Ovary (tissue), 9 donors: ENCODE measurements around the gene NUCB1. TPM values are rescaled to one million over a fixed set of nuclear protein-coding genes. Genes with fewer than 3 reads are reported as not detected.
"Not testable (repeated sequence)": the region's sequence is repeated elsewhere in the genome, so short reads cannot be mapped to it uniquely, and the experiment has no call there.

Experiments used
- DNase-seq, 5 donors: peaks; one replicate each; pipeline ENCODE4 v3.0.0-alpha.2; 2019 to 2020
- H3K27ac ChIP-seq, 2 donors: fragments of 200-600 bp; one replicate each; pipeline versions ENCODE4 v1.5.1 to v1.8.0; 2019 to 2022
- H3K27me3 ChIP-seq: fragments of 200-600 bp; one replicate; pipeline ENCODE4 v1.8.0; 2022
- H3K36me3 ChIP-seq: fragments of 200-600 bp; sonication (generic); one replicate; pipeline ENCODE4 v1.5.1; 2019
- H3K4me1 ChIP-seq: one replicate; pipeline ENCODE4 v1.8.1; 2013; ENCODE audit warnings: mild to moderate bottlenecking, moderate library complexity; ENCODE audit not compliant: insufficient read depth
- H3K4me3 ChIP-seq: fragments of 200-600 bp; sonication (generic); one replicate; pipeline ENCODE4 v1.5.1; 2017
- H3K9me3 ChIP-seq, 2 donors: fragments of 200-600 bp in 1 of 2; sonication (generic) in 1 of 2; one replicate each; pipeline versions ENCODE4 v1.5.1 to v1.8.1; 2013 to 2019; ENCODE audit warnings: mild to moderate bottlenecking in 1 of 2, moderate library complexity in 1 of 2
- CTCF ChIP-seq, 3 donors: fragments of 450-650 bp in 2 of 3; fragments of 200-600 bp in 1 of 3; IDR thresholded peaks; one replicate each; pipeline versions ENCODE4 v1.5.1 to v1.8.0; 2016 to 2022; ENCODE audit warnings: antibody characterized with exemption in 3 of 3, mild to moderate bottlenecking in 1 of 3
- EP300 ChIP-seq: sonication (generic); formaldehyde crosslinking; IDR thresholded peaks from one replicate; pipeline ENCODE4 v1.6.1; 2017; ENCODE audit warnings: antibody characterized with exemption
- POLR2A ChIP-seq: fragments of 450-650 bp; IDR thresholded peaks from one replicate; pipeline ENCODE4 v1.6.1; 2017; ENCODE audit warnings: antibody characterized with exemption, mild to moderate bottlenecking, moderate library complexity
- WGBS, 3 donors: extraction: QIAGEN DNeasy Blood & Tissue Kit in 1 of 3; methylation state at CpG; one replicate each; pipeline versions ENCODE4 v1.1.5 to v1.1.7; 2013 to 2017; 5-methylcytosine and 5-hydroxymethylcytosine counted together
- intact Hi-C, 4 donors: fragments of 100-400 bp; cut with DNase I; formaldehyde crosslinking; loops; one replicate each; pipeline versions ENCODE4 v1.11.0 to v1.15.1; 2022 to 2023
- polyA plus RNA-seq, 2 donors: library from polyadenylated mRNA; stranded (reverse); fragments of 200-250 nt in 1 of 2; fragments of 350-450 nt in 1 of 2; fragmentation: Illumina TruSeq in 1 of 2; extraction: RNeasy Lipid Tissue Mini Kit (QIAGEN cat#74804) in 1 of 2; gene quantifications; one replicate each; pipeline ENCODE4 v1.2.3, GENCODE V29; 2013 to 2014
- total RNA-seq, 7 donors: library from RNA; depleted of rRNA in 2 of 7; stranded (reverse); fragments of >200 nt in 2 of 7; fragmentation: NEBNext Ultra II Directional in 3 of 7; extraction: Animal tissue kit (Norgen Biotek cat#: 25700) in 3 of 7; gene quantifications; one replicate each; pipeline versions ENCODE4 v1.1.0 to v1.2.4, GENCODE V29; 2016 to 2023
- donor health status: DM: no; HTN: no; CAD: no; lungs with moderate emphysema.
- donor health status: DM: no; HTN: no; CAD: no.
- donor health status: Bipolar disorder and iron deficiency.
- donor health status: DM: yes; HTN: yes; CAD: no.
- donor health status: DM: no; HTN: no; CAD: no.
- donor health status: DM: yes; HTN: yes; CAD: no.

Gene NUCB1
- total and polyA plus RNA-seq, 9 donors = 128 to 249 (median 189) TPM

GRCh38 chr19:48920949-48921348, 20.8 kb downstream of the NUCB1 start:
- no peak overlapping the region for H3K27ac ChIP-seq
- H3K36me3 ChIP-seq = no peaks in the 10 kb centered on the region
- 74 to 81% (median 78%) methylated on average over 10 of the region's 10 CpGs for WGBS, 3 donors
- no peak for DNase-seq
- H3K4me3 ChIP-seq = no peak overlapping the region
- TF ChIP-seq EP300 = no peak
- TF ChIP-seq CTCF (IDR thresholded peaks at IDR 0.05) = no peak
- TF ChIP-seq POLR2A = no peak
- H3K27me3 ChIP-seq = no peaks in the 10 kb centered on the region
- H3K4me1 ChIP-seq = no peaks in the 10 kb centered on the region
- intact Hi-C loops = no loop called here
- H3K9me3 ChIP-seq = no peaks in the 10 kb centered on the region

DNA sequence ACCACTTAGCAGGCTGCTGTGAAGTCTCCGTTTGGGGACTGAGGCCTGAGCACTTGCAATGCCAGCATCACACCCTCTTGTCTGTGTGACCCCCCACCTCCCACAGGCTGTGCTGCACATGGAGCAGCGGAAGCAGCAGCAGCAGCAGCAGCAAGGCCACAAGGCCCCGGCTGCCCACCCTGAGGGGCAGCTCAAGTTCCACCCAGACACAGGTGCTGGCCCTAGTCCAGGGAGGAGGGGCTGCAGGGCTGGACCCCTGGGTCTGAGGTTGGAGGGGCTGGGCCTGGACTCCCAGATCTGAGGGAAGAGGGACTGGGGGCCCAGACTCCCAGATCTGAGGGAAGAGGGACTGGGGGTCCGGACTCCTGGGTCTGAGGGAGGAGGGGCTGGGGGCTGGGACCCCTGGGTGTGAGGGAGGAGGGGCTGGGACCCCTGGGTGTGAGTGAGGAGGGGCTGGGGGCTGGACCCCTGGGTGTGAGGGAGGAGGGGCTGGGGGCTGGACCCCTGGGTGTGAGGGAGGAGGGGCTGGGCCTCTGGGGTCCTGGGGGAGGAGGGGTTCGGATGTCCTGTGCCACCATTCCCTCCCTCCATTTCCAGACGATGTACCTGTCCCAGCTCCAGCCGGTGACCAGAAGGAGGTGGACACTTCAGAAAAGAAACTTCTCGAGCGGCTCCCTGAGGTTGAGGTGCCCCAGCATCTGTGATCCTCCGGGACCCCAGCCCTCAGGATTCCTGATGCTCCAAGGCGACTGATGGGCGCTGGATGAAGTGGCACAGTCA, 21.8 kb downstream of the NUCB1 start:
- no peaks in the 10 kb centered on the region for H3K9me3 ChIP-seq
- no peaks in the 10 kb centered on the region for H3K27me3 ChIP-seq
- H3K27ac ChIP-seq = no peak overlapping the region
- TF ChIP-seq POLR2A (no peak), EP300 (no peak), CTCF (IDR thresholded peaks at IDR 0.05) (no peak)
- no peaks in the 10 kb centered on the region for H3K36me3 ChIP-seq
- intact Hi-C loops = no loop called here
- DNase-seq = no peak
- no peak overlapping the region for H3K4me3 ChIP-seq
- H3K4me1 ChIP-seq = no peaks in the 10 kb centered on the region
- WGBS, 3 donors = 85 to 90% (median 88%) methylated on average over 12 of the region's 12 CpGs

DNA sequence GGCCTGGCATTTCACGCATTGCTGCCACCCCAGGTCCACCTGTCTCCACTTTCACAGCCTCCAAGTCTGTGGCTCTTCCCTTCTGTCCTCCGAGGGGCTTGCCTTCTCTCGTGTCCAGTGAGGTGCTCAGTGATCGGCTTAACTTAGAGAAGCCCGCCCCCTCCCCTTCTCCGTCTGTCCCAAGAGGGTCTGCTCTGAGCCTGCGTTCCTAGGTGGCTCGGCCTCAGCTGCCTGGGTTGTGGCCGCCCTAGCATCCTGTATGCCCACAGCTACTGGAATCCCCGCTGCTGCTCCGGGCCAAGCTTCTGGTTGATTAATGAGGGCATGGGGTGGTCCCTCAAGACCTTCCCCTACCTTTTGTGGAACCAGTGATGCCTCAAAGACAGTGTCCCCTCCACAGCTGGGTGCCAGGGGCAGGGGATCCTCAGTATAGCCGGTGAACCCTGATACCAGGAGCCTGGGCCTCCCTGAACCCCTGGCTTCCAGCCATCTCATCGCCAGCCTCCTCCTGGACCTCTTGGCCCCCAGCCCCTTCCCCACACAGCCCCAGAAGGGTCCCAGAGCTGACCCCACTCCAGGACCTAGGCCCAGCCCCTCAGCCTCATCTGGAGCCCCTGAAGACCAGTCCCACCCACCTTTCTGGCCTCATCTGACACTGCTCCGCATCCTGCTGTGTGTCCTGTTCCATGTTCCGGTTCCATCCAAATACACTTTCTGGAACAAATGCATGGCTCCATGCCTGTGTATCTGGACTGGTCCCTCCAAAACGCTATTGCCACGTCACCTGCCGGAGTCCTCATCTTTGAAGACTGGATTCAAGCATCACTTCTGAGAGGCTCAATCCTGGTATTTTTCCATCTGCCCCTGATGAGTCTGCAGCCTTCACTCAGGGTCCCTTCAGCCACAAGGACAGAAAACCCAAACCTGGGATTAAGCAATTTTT, 22.7 kb downstream of the NUCB1 start:
- no peaks in the 10 kb centered on the region for H3K27me3 ChIP-seq
- TF ChIP-seq CTCF (IDR thresholded peaks at IDR 0.05) = no peak
- no peak for TF ChIP-seq EP300
- TF ChIP-seq POLR2A = no peak
- no peaks in the 10 kb centered on the region for H3K4me1 ChIP-seq
- H3K9me3 ChIP-seq = no peaks in the 10 kb centered on the region
- no peaks in the 10 kb centered on the region for H3K36me3 ChIP-seq
- WGBS, 3 donors = 81 to 84% (median 83%) methylated on average over 18 of the region's 18 CpGs
- no peak overlapping the region for H3K27ac ChIP-seq
- no peak overlapping the region for H3K4me3 ChIP-seq
- no peak for DNase-seq
- intact Hi-C loops = no loop called here

DNA sequence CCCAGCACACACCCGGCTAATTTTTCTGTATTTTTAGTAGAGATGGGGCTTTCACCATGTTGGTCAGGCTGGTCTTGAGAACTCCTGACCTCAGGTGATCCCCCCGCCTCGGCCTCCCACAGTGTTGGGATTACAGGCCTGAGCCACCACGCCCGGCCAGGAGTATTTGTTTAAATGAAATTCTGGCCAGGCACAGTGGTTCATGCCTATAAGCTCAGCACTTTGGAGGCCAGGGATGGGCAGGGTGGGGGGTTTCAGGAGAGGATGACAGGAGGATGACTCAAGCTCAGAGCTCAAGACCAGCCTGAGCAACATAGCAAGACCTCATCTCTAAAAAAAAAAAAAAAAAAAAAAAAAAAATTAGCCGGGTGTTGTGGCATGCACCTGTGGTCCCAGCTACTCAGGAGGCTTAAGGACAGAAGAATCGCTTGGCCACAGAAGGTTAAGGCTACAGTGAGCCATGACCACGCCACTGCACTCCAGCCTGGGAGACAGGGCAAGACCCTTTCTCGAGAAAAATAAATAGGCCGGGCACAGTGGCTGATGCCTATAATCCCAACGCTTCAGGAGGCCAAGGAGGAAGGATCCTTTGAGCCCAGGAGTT, 25.2 kb downstream of the NUCB1 start:
- no peak for DNase-seq
- H3K36me3 ChIP-seq = no peaks in the 10 kb centered on the region
- no peak for TF ChIP-seq POLR2A
- TF ChIP-seq CTCF (IDR thresholded peaks at IDR 0.05) = no peak
- TF ChIP-seq EP300 = no peak
- no peaks in the 10 kb centered on the region for H3K27me3 ChIP-seq
- intact Hi-C loops = no loop called here
- 76 to 81% (median 78%) methylated on average over 11 of the region's 11 CpGs for WGBS, 3 donors
- H3K27ac ChIP-seq = no peak overlapping the region
- H3K4me3 ChIP-seq = no peak overlapping the region
- H3K9me3 ChIP-seq = no peaks in the 10 kb centered on the region
- H3K4me1 ChIP-seq = no peaks in the 10 kb centered on the region

DNA sequence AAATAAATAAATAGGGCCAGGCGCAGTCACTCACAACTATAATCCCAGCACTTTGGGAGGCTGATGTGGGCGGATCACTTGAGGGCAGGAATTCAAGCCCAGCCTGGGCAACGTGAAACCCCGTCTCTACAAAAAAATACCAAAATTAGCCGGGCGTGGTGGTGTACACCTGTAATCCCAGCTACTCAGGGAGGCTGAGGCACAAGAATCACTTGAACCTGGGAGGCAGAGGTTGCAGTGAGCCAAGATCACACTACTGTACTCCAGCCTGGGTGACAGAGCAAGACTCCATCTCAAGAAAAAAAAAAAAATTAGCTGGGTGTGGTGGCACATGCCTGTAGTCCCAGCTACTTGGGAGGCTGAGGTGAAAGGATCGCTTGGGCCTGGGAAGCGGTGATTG, 25.8 kb downstream of the NUCB1 start:
- H3K27me3 ChIP-seq, H3K4me1 ChIP-seq, intact Hi-C loops, H3K4me3 ChIP-seq, H3K36me3 ChIP-seq, DNase-seq, H3K9me3 ChIP-seq, H3K27ac ChIP-seq: not testable (repeated sequence)
- 72 to 81% (median 75%) methylated on average over 8 of the region's 8 CpGs for WGBS, 3 donors
